ENCODE results near the gene PLD3.
"Not testable (repeated sequence)": the region's sequence is repeated elsewhere in the genome, so short reads cannot be mapped to it uniquely, and the experiment has no call there.

PLD3 gene

GRCh38 chr19:40369797-40370196 is 21.3 kb downstream of the PLD3 start:
- H3K4me3 ChIP-seq (ENCODE audit: low read depth, low read length): no peak overlapping the region
- TF ChIP-seq CTCF (IDR thresholded peaks at IDR 0.05; ENCODE audit: insufficient read depth, low read depth, low read length, missing control alignments): no peak
- no peak for DNase-seq (ENCODE audit: low read depth)

- H3K4me3 ChIP-seq (ENCODE audit: low read depth, low read length); DNase-seq (ENCODE audit: low read depth): not testable (repeated sequence)
These were observed 21.8 kb downstream of the PLD3 start for GRCh38 chr19:40370253-40370652.

- no peak for DNase-seq (ENCODE audit: low read depth)
- TF ChIP-seq CTCF (IDR thresholded peaks at IDR 0.05; ENCODE audit: insufficient read depth, low read depth, low read length, missing control alignments): no peak
- H3K4me3 ChIP-seq (ENCODE audit: low read depth, low read length): no peak overlapping the region
These were observed 22.7 kb downstream of the PLD3 start for GRCh38 chr19:40370997-40371801.

GRCh38 chr19:40371802-40372122 is 23.3 kb downstream of the PLD3 start:
- DNase-seq (ENCODE audit: low read depth): no peak
- no peak for TF ChIP-seq CTCF (IDR thresholded peaks at IDR 0.05; ENCODE audit: insufficient read depth, low read depth, low read length, missing control alignments)
- no peak overlapping the region for H3K4me3 ChIP-seq (ENCODE audit: low read depth, low read length)

- DNase-seq (ENCODE audit: low read depth): no peak
- H3K4me3 ChIP-seq (ENCODE audit: low read depth, low read length): no peak overlapping the region
- TF ChIP-seq CTCF (IDR thresholded peaks at IDR 0.05; ENCODE audit: insufficient read depth, low read depth, low read length, missing control alignments): no peak
These were observed 25.6 kb downstream of the PLD3 start for GRCh38 chr19:40374084-40374483.

GRCh38 chr19:40376286-40376862 is 27.9 kb downstream of the PLD3 start:
- TF ChIP-seq CTCF (IDR thresholded peaks at IDR 0.05; ENCODE audit: insufficient read depth, low read depth, low read length, missing control alignments): no peak
- no peak overlapping the region for H3K4me3 ChIP-seq (ENCODE audit: low read depth, low read length)
- no peak for DNase-seq (ENCODE audit: low read depth)

GRCh38 chr19:40377876-40378385 is 29.4 kb downstream of the PLD3 start:
- DNase-seq (ENCODE audit: low read depth): no peak
- no peak overlapping the region for H3K4me3 ChIP-seq (ENCODE audit: low read depth, low read length)
- no peak for TF ChIP-seq CTCF (IDR thresholded peaks at IDR 0.05; ENCODE audit: insufficient read depth, low read depth, low read length, missing control alignments)
